Endodermal cell (in vitro differentiated cells): ENCODE measurements around the gene SETDB2. TPM values are rescaled to one million over a fixed set of nuclear protein-coding genes. Genes with fewer than 3 reads are reported as not detected.

Source experiments
- DNase-seq: peaks from one replicate; pipeline ENCODE4 v3.0.0-alpha.2; 2017
- H3K27ac ChIP-seq: 2 replicates; pipeline ENCODE4 v1.5.1; 2013; ENCODE audit warnings: mild to moderate bottlenecking, low read depth, low read length, moderate library complexity
- H3K27me3 ChIP-seq: 2 replicates; pipeline ENCODE4 v1.6.1; 2013; ENCODE audit warnings: mild to moderate bottlenecking, low read length, moderate library complexity; ENCODE audit not compliant: insufficient read depth, control insufficient read depth, poor library complexity, severe bottlenecking
- H3K36me3 ChIP-seq: 2 replicates; pipeline ENCODE4 v1.7.0; 2013; ENCODE audit warnings: mild to moderate bottlenecking, low read length, moderate library complexity; ENCODE audit not compliant: control insufficient read depth, insufficient read depth
- H3K4me1 ChIP-seq: one replicate; pipeline ENCODE4 v1.7.0; 2013; ENCODE audit warnings: low read length; ENCODE audit not compliant: control insufficient read depth, insufficient read depth
- H3K4me3 ChIP-seq: 2 replicates; pipeline ENCODE4 v1.5.1; 2013; ENCODE audit warnings: mild to moderate bottlenecking, low read length, moderate library complexity
- H3K9ac ChIP-seq: 2 replicates; pipeline ENCODE4 v1.6.1; 2013; ENCODE audit warnings: mild to moderate bottlenecking, low read length, moderate library complexity; ENCODE audit not compliant: poor library complexity, severe bottlenecking; ENCODE audit errors: extremely low read depth
- H3K9me3 ChIP-seq: 2 replicates; pipeline ENCODE4 v1.6.1; 2013; ENCODE audit warnings: mild to moderate bottlenecking, low read length, moderate library complexity; ENCODE audit not compliant: control insufficient read depth
- H3K27ac Mint-ChIP-seq: 2 replicates; pipeline ENCODE4 v1.8.0; 2020; ENCODE audit warnings: mixed read lengths
- H3K27me3 Mint-ChIP-seq: 2 replicates; pipeline ENCODE4 v1.8.0; 2021; ENCODE audit warnings: mild to moderate bottlenecking, mixed read lengths; ENCODE audit not compliant: insufficient read depth
- H3K36me3 Mint-ChIP-seq: 2 replicates; pipeline ENCODE4 v1.8.0; 2020; ENCODE audit warnings: low read depth, mixed read lengths
- H3K4me1 Mint-ChIP-seq: 2 replicates; pipeline ENCODE4 v1.8.0; 2020; ENCODE audit warnings: mixed read lengths
- H3K4me3 Mint-ChIP-seq: 2 replicates; pipeline ENCODE4 v1.8.0; 2020; ENCODE audit warnings: mild to moderate bottlenecking, moderate library complexity, mixed read lengths
- H3K9me3 Mint-ChIP-seq: 2 replicates; pipeline ENCODE4 v1.8.0; 2020; ENCODE audit warnings: mild to moderate bottlenecking, mixed read lengths
- WGBS, 2 experiments: methylation state at CpG; one replicate each; pipeline versions ENCODE4 v1.1.5 to v1.1.7; 2013; ENCODE audit warnings: missing lambda C conversion rate in 2 of 2, mixed read lengths in 1 of 2; ENCODE audit not compliant: insufficient coverage in 1 of 2, insufficient read length in 1 of 2; 5-methylcytosine and 5-hydroxymethylcytosine counted together
- total RNA-seq, 2 donors: library from RNA; stranded (reverse); fragmentation: NEBNext Ultra II Directional in 1 of 2; extraction: Animal tissue kit (Norgen Biotek cat#: 25700) in 1 of 2; gene quantifications; 2 replicates in 1 of 2; 3 replicates in 1 of 2; pipeline ENCODE4 v1.2.1, GENCODE V29; 2021
- TF ChIP-seq, protein P1 (sequence below): fragments of 200-600 bp; sonication (generic); conservative IDR thresholded peaks from 2 replicates; pipeline ENCODE4 v1.5.0; 2021; ENCODE audit warnings: antibody characterized with exemption, mild to moderate bottlenecking

SETDB2 gene
- total RNA-seq, 2 donors from 2014 or later = 7.8 to 9.5 TPM

DNA sequence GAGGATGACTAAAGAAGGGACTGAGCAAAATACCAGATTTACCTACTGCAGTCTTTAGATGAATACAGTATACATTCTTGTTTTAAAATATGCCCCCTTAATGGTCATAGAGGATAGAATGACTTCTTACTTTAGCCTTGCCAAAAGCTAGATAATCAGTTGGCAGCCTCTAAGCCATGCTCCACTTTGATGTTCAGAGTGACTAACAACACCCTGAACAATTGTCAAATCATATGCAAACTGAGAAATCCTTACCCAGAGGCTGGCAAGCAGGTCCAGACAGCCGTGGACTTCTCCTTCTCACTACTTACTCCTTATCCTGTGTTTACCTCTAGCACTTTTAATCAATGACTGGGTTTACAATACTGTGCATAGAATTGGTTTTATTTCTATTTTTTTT lies 28.1 kb downstream of the SETDB2 start:
- Mint-ChIP-seq H3K36me3 (peaks cover 44% of the 10 kb centered on the region), H3K27me3 (no peaks in the 10 kb centered on the region), H3K4me1 (no peaks in the 10 kb centered on the region), H3K27ac (no peak overlapping the region), H3K9me3 (no peaks in the 10 kb centered on the region), H3K4me3 (no peak overlapping the region)
- H3K9ac ChIP-seq = no peak overlapping the region
- no peaks in the 10 kb centered on the region for H3K4me1 ChIP-seq
- 67% methylated on average over 1 of the region's 1 CpG; no CpG with 5 or more reads in 1 of the 2 experiments for WGBS, 2 experiments
- no peak overlapping the region for H3K27ac ChIP-seq
- TF ChIP-seq, protein P1, sequence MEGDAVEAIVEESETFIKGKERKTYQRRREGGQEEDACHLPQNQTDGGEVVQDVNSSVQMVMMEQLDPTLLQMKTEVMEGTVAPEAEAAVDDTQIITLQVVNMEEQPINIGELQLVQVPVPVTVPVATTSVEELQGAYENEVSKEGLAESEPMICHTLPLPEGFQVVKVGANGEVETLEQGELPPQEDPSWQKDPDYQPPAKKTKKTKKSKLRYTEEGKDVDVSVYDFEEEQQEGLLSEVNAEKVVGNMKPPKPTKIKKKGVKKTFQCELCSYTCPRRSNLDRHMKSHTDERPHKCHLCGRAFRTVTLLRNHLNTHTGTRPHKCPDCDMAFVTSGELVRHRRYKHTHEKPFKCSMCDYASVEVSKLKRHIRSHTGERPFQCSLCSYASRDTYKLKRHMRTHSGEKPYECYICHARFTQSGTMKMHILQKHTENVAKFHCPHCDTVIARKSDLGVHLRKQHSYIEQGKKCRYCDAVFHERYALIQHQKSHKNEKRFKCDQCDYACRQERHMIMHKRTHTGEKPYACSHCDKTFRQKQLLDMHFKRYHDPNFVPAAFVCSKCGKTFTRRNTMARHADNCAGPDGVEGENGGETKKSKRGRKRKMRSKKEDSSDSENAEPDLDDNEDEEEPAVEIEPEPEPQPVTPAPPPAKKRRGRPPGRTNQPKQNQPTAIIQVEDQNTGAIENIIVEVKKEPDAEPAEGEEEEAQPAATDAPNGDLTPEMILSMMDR = no peak
- DNase-seq = no peak
- no peaks in the 10 kb centered on the region for H3K9me3 ChIP-seq
- peaks cover 40% of the 10 kb centered on the region for H3K36me3 ChIP-seq
- no peak overlapping the region for H3K4me3 ChIP-seq
- no peaks in the 10 kb centered on the region for H3K27me3 ChIP-seq

DNA sequence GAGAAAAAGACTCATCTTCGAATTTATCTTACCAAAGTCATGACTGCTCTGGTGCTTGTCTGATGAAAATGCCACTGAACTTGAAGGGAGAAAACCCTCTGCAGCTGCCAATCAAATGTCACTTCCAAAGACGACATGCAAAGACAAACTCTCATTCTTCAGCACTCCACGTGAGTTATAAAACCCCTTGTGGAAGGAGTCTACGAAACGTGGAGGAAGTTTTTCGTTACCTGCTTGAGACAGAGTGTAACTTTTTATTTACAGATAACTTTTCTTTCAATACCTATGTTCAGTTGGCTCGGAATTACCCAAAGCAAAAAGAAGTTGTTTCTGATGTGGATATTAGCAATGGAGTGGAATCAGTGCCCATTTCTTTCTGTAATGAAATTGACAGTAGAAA lies 32.5 kb downstream of the SETDB2 start:
- H3K27me3 Mint-ChIP-seq = no peaks in the 10 kb centered on the region
- no peak overlapping the region for H3K4me3 Mint-ChIP-seq
- no peak overlapping the region for H3K27ac Mint-ChIP-seq
- TF ChIP-seq, protein P1 = no peak
- Histone ChIP-seq H3K9ac (no peak overlapping the region), H3K4me3 (no peak overlapping the region), H3K27me3 (no peaks in the 10 kb centered on the region), H3K36me3 (peaks cover 41% of the 10 kb centered on the region), H3K9me3 (no peaks in the 10 kb centered on the region), H3K4me1 (no peaks in the 10 kb centered on the region), H3K27ac (no peak overlapping the region)
- H3K4me1 Mint-ChIP-seq = no peaks in the 10 kb centered on the region
- H3K36me3 Mint-ChIP-seq = peaks cover 49% of the 10 kb centered on the region
- 82 to 96% methylated on average over 3 to 7 of the region's 7 CpGs for WGBS, 2 experiments
- H3K9me3 Mint-ChIP-seq = no peaks in the 10 kb centered on the region
- no peak for DNase-seq

DNA sequence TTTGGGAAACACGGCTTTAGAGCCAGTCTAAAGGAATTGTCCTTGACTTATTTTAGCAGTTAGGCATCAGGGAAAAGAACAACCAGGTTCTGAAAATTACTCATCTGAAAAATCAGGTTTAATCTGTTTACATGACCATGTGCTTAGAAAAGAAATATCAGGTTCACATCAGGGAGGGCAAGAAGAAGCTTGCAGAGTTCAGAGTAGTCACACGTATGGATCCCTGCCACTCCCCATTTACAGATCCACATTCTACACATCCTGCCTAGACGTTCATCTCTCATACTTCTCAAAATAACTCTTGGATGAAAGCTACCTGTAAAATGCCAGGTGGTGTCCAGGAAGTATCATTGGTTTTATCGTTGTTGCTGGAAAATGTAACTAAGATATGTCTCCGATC lies 37.7 kb downstream of the SETDB2 start:
- Histone ChIP-seq H3K36me3 (peaks cover 34% of the 10 kb centered on the region), H3K27me3 (no peaks in the 10 kb centered on the region), H3K4me3 (no peak overlapping the region), H3K9me3 (no peaks in the 10 kb centered on the region), H3K27ac (no peak overlapping the region), H3K9ac (no peak overlapping the region), H3K4me1 (peaks cover 4% of the 10 kb centered on the region)
- TF ChIP-seq, protein P1 = no peak
- Mint-ChIP-seq H3K27me3 (no peaks in the 10 kb centered on the region), H3K36me3 (peaks cover 38% of the 10 kb centered on the region), H3K27ac (no peak overlapping the region), H3K4me3 (no peak overlapping the region), H3K4me1 (peaks cover 7% of the 10 kb centered on the region), H3K9me3 (no peaks in the 10 kb centered on the region)
- no peak for DNase-seq
- 92 to 97% methylated on average over 5 of the region's 5 CpGs for WGBS, 2 experiments
